Measurements from ENCODE around the gene THOC2.

GRCh38 chrX:123696334-123696733, 36.5 kb downstream of the THOC2 start:
- no peak for TF ChIP-seq CTCF (IDR thresholded peaks at IDR 0.05)
- no peak for TF ChIP-seq ZFX (IDR thresholded peaks at IDR 0.05; ENCODE audit: borderline replicate concordance)

All from 22Rv1 (cell line).